ENCODE measurements around the gene EHD4.

- TF ChIP-seq POLR2A (IDR thresholded peaks at IDR 0.05) (no peak), CTCF (IDR thresholded peaks at IDR 0.05) (no peak), POLR2AphosphoS5 (IDR thresholded peaks at IDR 0.05; ENCODE audit: insufficient read depth in 1 of 2, low read depth in 1 of 2) (no peak)
These were observed 106.1 kb downstream of the EHD4 start for GRCh38 chr15:41866263-41866703.

Data from vagina (tissue), 2 donors.